SK-N-SH treated with all-trans-retinoic acid at 6 μM for 48 hours (cell line): ENCODE measurements around the gene SARS2.

Experiments
- BACH2 ChIP-seq: fragments of 250-450 bp; sonication (Bioruptor Pico); IDR thresholded peaks from 2 replicates; pipeline ENCODE4 v1.9.0; 2021; ENCODE audit warnings: mild to moderate bottlenecking, borderline replicate concordance
- GLIS3 ChIP-seq: fragments of 250-450 bp; sonication (Bioruptor Pico); IDR thresholded peaks from 2 replicates; pipeline ENCODE4 v1.5.0; 2020; ENCODE audit warnings: mild to moderate bottlenecking, moderate library complexity
- TF ChIP-seq, protein P1 (sequence below): fragments of 250-450 bp; sonication (Bioruptor Pico); IDR thresholded peaks from 2 replicates; pipeline ENCODE4 v1.5.0; 2020; ENCODE audit warnings: mild to moderate bottlenecking, moderate library complexity

DNA sequence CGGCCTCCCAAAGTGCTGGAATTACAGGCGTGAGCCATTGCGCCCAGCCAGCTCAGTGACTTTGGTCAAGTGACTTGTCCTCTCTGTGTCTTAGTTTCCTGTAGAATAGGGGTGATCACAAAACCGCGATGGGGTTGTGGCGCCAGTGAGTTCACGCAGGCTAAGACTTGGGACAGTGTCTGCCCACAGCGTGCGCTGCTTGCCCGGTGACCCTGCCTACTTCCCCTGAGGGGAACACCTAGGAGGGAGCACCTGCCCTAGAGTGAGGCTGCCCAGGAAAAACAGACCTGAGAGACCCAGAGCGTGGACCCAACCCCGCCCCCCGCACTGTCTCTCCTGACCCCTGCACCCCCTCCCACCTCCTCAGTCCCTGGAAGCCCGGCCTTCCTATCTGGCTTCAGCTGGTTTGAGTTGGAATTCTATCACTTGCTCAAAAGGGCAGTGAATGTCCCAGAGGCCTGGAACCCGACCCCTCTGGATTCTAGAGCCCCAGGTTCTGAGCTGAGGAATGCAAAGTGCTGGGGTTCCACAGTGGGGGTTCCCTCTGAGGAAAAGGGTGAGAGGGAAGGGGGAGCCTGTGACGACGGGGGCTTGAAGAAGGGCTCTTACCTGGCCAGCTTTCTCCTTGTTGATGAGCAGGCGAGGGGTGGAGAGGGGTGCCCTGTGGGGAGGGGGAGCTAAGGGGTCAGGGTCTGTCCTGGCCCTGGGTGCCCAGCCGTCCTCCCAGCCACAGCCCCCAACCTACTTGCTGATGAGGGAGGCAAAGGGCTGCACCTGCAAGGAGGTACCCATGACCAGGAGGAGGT, 50.3 kb downstream of the SARS2 start:
- TF ChIP-seq GLIS3 (CRISPR knock-in tag), result no peak
- TF ChIP-seq BACH2 (CRISPR knock-in tag), result no peak
- TF ChIP-seq, protein P1, sequence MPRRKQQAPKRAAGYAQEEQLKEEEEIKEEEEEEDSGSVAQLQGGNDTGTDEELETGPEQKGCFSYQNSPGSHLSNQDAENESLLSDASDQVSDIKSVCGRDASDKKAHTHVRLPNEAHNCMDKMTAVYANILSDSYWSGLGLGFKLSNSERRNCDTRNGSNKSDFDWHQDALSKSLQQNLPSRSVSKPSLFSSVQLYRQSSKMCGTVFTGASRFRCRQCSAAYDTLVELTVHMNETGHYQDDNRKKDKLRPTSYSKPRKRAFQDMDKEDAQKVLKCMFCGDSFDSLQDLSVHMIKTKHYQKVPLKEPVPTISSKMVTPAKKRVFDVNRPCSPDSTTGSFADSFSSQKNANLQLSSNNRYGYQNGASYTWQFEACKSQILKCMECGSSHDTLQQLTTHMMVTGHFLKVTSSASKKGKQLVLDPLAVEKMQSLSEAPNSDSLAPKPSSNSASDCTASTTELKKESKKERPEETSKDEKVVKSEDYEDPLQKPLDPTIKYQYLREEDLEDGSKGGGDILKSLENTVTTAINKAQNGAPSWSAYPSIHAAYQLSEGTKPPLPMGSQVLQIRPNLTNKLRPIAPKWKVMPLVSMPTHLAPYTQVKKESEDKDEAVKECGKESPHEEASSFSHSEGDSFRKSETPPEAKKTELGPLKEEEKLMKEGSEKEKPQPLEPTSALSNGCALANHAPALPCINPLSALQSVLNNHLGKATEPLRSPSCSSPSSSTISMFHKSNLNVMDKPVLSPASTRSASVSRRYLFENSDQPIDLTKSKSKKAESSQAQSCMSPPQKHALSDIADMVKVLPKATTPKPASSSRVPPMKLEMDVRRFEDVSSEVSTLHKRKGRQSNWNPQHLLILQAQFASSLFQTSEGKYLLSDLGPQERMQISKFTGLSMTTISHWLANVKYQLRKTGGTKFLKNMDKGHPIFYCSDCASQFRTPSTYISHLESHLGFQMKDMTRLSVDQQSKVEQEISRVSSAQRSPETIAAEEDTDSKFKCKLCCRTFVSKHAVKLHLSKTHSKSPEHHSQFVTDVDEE (CRISPR knock-in tag), result no peak
